Esophagus squamous epithelium (tissue), 5 donors: Measurements from ENCODE around the gene LENG9. TPM values are rescaled to one million over a fixed set of nuclear protein-coding genes. Genes with fewer than 3 reads are reported as not detected.

Source experiments
- DNase-seq: peaks from one replicate; lab custom pipeline; 2025; lab: John Stamatoyannopoulos, UW
- H3K27ac ChIP-seq, 4 donors: fragments of 200-600 bp; sonication (generic); one replicate each; pipeline ENCODE4 v1.5.1; 2016 to 2019; ENCODE audit warnings: mild to moderate bottlenecking in 1 of 4
- H3K27me3 ChIP-seq, 4 donors: fragments of 200-600 bp; sonication (generic); 1 replicate in 3 of 4; 2 replicates in 1 of 4; pipeline versions ENCODE4 v1.5.1 to v1.6.0; 2017 to 2021; ENCODE audit warnings: antibody characterized with exemption in 1 of 4
- H3K36me3 ChIP-seq, 3 donors: fragments of 200-600 bp; sonication (generic); one replicate each; pipeline ENCODE4 v1.5.1; 2016 to 2019
- H3K4me1 ChIP-seq, 3 donors: fragments of 200-600 bp; sonication (generic); one replicate each; pipeline ENCODE4 v1.5.1; 2017 to 2019
- H3K4me3 ChIP-seq, 4 donors: fragments of 200-600 bp; sonication (generic); 1 replicate in 3 of 4; 2 replicates in 1 of 4; pipeline ENCODE4 v1.5.1; 2016 to 2019; ENCODE audit warnings: mild to moderate bottlenecking in 2 of 4, moderate library complexity in 1 of 4
- H3K9me3 ChIP-seq, 3 donors: fragments of 200-600 bp; sonication (generic); one replicate each; pipeline ENCODE4 v1.5.1; 2016 to 2019
- CTCF ChIP-seq, 6 experiments: fragments of 450-650 bp in 4 of 6; fragments of 200-600 bp in 2 of 6; sonication (generic) in 2 of 6; IDR thresholded peaks; one replicate each; pipeline ENCODE4 v1.5.1; 2016 to 2019; ENCODE audit warnings: antibody characterized with exemption in 6 of 6, mild to moderate bottlenecking in 4 of 6, moderate library complexity in 4 of 6
- POLR2A ChIP-seq, 4 donors: fragments of 450-650 bp; IDR thresholded peaks; one replicate each; pipeline ENCODE4 v1.6.1; 2017; ENCODE audit warnings: antibody characterized with exemption in 4 of 4, mild to moderate bottlenecking in 4 of 4, moderate library complexity in 3 of 4
- WGBS, 2 donors: methylation state at CpG; one replicate each; pipeline ENCODE4 v1.1.5; 2018; 5-methylcytosine and 5-hydroxymethylcytosine counted together
- intact Hi-C: fragments of 100-400 bp; cut with DNase I; formaldehyde crosslinking; loops from one replicate; pipeline ENCODE4 v1.15.0; 2022
- total RNA-seq, 4 donors: library from RNA; depleted of rRNA; stranded (reverse); fragments of >200 nt; gene quantifications; one replicate each; pipeline ENCODE4 v1.1.0, GENCODE V29; 2016
- donor health status: DM: yes; HTN: yes; CAD: no.

The LENG9 gene
- total RNA-seq, 4 donors from 2014 or later: 8.1 to 13.1 (median 10.1) TPM

DNA sequence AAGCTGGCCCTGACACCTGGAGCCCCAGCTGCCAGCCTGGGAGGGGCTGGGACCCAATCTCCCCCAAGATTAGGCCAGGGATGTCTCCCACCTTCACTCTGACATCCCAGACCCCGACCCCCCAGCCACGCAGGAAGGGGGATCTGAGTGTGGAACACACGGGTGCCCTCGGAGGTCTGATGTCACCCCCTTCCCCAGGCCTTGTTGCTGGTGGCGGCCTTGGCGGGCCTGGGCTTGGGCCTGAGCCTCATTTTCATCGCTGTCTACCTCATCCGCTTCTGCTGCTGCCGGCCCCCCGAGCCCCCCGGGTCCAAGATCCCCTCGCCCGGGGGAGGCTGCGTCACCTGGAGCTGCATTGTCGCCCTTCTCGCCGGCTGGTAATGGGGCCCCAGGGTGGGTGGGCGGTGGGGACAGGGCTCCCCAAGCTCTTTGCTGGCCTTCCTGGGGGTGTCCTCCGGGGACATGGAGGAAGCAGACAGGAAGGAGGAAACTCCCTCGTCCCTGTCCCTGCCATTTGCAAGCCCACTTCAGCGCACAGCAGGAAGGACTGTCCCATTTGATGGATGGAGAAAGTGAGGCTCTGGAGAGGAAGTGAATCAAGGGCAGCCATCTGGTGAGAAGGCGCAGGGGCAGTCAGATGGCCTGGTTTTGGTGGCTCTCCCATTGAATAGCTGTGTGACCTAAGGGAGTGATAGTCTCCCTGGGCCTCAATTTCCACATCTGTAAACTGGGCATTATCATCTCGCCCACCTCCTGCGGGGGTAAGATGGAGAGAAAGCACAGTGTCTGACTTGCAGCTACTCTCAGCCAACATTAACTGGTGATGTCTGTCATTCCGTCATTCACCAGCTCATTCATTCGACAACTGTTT, 44.4 kb downstream of the LENG9 start:
- Histone ChIP-seq H3K4me3 (no peak overlapping the region), H3K36me3 (no peaks in the 10 kb centered on the region), H3K27ac (peak overlapping the region in 1 of 4 donors; percentile 10), H3K27me3 (peaks cover 0 to 99% (median 11%) of the 10 kb centered on the region in 4 donors), H3K9me3 (no peaks in the 10 kb centered on the region), H3K4me1 (peaks cover 0 to 41% (median 0%) of the 10 kb centered on the region in 3 donors)
- intact Hi-C loops: no loop called here
- DNase-seq: no peak
- 71 to 85% methylated on average over 7 to 12 of the region's 26 CpGs for WGBS, 2 donors
- TF ChIP-seq POLR2A (IDR thresholded peaks at IDR 0.05) (no peak), CTCF (IDR thresholded peaks at IDR 0.05) (no peak)

- H3K4me1 ChIP-seq: peaks cover 0 to 41% (median 0%) of the 10 kb centered on the region in 3 donors
- WGBS, 2 donors: 12 to 18% methylated on average over 15 to 18 of the region's 25 CpGs
- DNase-seq: no peak
- no peak overlapping the region for H3K4me3 ChIP-seq
- intact Hi-C loops: no loop called here
- TF ChIP-seq POLR2A (IDR thresholded peaks at IDR 0.05) (no peak), CTCF (IDR thresholded peaks at IDR 0.05) (no peak)
- H3K36me3 ChIP-seq: no peaks in the 10 kb centered on the region
- peaks cover 0 to 92% (median 11%) of the 10 kb centered on the region in 4 donors for H3K27me3 ChIP-seq
- H3K27ac ChIP-seq: no peak overlapping the region
- H3K9me3 ChIP-seq: no peaks in the 10 kb centered on the region
Measured at GRCh38 chr19:54418030-54418929, 45.3 kb downstream of the LENG9 start.

- no peaks in the 10 kb centered on the region for H3K36me3 ChIP-seq
- H3K27me3 ChIP-seq: peaks cover 0 to 93% (median 11%) of the 10 kb centered on the region in 4 donors
- DNase-seq: no peak
Measured at GRCh38 chr19:54416695-54417491, 46.7 kb downstream of the LENG9 start.

More at GRCh38 chr19:54416695-54417491, 46.7 kb downstream of the LENG9 start:
- Histone ChIP-seq H3K9me3 (no peaks in the 10 kb centered on the region), H3K4me3 (no peak overlapping the region), H3K4me1 (peaks cover 0 to 41% (median 0%) of the 10 kb centered on the region in 3 donors), H3K27ac (no peak overlapping the region)
- intact Hi-C loops: no loop called here
- TF ChIP-seq CTCF (IDR thresholded peaks at IDR 0.05) (no peak), POLR2A (IDR thresholded peaks at IDR 0.05) (no peak)
- WGBS, 2 donors: 68 to 79% methylated on average over 7 to 11 of the region's 44 CpGs
